RWPE2 (cell line): ENCODE measurements around the gene TSPO2.
A peak's percentile ranks its signal among the peaks of the same experiment; 100 is the strongest.

Source experiments
- ATAC-seq: fragments of 200-7000 bp; cut with Tn5 transposase; 3 replicates; pipeline ENCODE4 v1.9.1; 2021; ENCODE audit warnings: low read depth
- DNase-seq: peaks from one replicate; pipeline ENCODE4 v3.0.0-alpha.2; 2020; ENCODE audit warnings: low spot score
- H3K27ac ChIP-seq: fragments of 450-650 bp; 2 replicates; pipeline ENCODE4 v1.5.1; 2017; ENCODE audit warnings: mild to moderate bottlenecking; ENCODE audit not compliant: poor library complexity, severe bottlenecking
- H3K27me3 ChIP-seq: fragments of 250-450 bp; sonication (Bioruptor Pico); 2 replicates; pipeline ENCODE4 v1.5.1; 2021; ENCODE audit warnings: mild to moderate bottlenecking, moderate library complexity; ENCODE audit not compliant: insufficient read depth, poor library complexity, severe bottlenecking
- H3K36me3 ChIP-seq: fragments of 250-450 bp; sonication (Bioruptor Pico); 2 replicates; pipeline ENCODE4 v1.5.1; 2020; ENCODE audit warnings: low read depth, mild to moderate bottlenecking, moderate library complexity
- H3K4me1 ChIP-seq: fragments of 250-450 bp; sonication (Bioruptor Pico); 2 replicates; pipeline ENCODE4 v1.5.1; 2021; ENCODE audit warnings: mild to moderate bottlenecking, moderate library complexity; ENCODE audit not compliant: insufficient read depth, poor library complexity, severe bottlenecking
- H3K4me3 ChIP-seq: fragments of 250-450 bp; sonication (Bioruptor Pico); 2 replicates; pipeline ENCODE4 v1.5.1; 2021; ENCODE audit warnings: mild to moderate bottlenecking, moderate library complexity; ENCODE audit not compliant: severe bottlenecking
- H3K9me3 ChIP-seq: fragments of 250-450 bp; sonication (Bioruptor Pico); 2 replicates; pipeline ENCODE4 v1.5.1; 2021; ENCODE audit warnings: mild to moderate bottlenecking, moderate library complexity; ENCODE audit not compliant: severe bottlenecking
- TF ChIP-seq, protein P1 (sequence below): fragments of 450-650 bp; IDR thresholded peaks from one replicate; pipeline ENCODE4 v1.5.1; 2017; ENCODE audit warnings: mild to moderate bottlenecking, moderate library complexity; ENCODE audit not compliant: poor library complexity, severe bottlenecking

TSPO2 gene

GRCh38 chr6:41073968-41074691 is 31.9 kb downstream of the TSPO2 start:
- Histone ChIP-seq H3K36me3 (peaks cover 22% of the 10 kb centered on the region), H3K4me3 (peak overlapping the region; percentile 81), H3K27me3 (no peaks in the 10 kb centered on the region), H3K9me3 (no peaks in the 10 kb centered on the region), H3K4me1 (no peaks in the 10 kb centered on the region), H3K27ac (peak overlapping the region; percentile 94)
- no peak for DNase-seq
- ATAC-seq = no peak
- TF ChIP-seq, protein P1, sequence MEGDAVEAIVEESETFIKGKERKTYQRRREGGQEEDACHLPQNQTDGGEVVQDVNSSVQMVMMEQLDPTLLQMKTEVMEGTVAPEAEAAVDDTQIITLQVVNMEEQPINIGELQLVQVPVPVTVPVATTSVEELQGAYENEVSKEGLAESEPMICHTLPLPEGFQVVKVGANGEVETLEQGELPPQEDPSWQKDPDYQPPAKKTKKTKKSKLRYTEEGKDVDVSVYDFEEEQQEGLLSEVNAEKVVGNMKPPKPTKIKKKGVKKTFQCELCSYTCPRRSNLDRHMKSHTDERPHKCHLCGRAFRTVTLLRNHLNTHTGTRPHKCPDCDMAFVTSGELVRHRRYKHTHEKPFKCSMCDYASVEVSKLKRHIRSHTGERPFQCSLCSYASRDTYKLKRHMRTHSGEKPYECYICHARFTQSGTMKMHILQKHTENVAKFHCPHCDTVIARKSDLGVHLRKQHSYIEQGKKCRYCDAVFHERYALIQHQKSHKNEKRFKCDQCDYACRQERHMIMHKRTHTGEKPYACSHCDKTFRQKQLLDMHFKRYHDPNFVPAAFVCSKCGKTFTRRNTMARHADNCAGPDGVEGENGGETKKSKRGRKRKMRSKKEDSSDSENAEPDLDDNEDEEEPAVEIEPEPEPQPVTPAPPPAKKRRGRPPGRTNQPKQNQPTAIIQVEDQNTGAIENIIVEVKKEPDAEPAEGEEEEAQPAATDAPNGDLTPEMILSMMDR = no peak

DNA sequence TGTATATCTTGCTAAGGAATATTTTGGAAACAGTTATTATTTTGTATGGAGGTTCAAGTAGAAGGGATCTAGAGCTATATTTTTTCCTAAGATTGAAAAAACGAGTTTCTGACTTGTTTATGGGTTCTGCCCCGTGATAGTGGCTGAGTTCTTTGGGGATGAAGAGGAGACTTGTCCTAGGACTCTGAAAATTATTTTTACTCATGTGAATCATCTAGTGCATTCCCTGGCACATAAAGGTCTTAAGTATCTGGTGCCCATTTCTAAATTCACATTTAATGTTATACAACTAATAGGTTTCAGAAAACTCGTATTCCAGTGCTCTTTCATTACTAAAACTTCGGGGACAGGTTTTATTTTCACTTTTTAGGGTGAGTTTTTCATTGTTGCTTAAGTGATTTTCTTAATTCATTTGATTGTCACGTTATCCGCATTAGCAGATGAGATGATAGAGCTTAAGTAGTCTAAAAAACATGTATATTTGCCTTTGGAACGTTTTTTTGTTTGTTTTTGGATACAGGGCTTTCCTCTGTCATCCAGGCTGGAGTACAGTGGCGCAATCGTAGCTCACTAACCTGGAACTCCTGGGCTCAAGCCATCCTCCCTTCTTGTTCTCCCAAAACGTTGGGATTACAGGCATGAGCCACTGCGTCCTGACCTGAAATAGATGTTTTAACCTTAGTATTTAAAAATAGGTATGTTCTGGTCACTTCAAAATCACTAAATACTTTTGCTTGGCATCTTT is 32.6 kb downstream of the TSPO2 start:
- no peak for DNase-seq
- TF ChIP-seq, protein P1 = no peak
- H3K36me3 ChIP-seq = peaks cover 27% of the 10 kb centered on the region
- no peaks in the 10 kb centered on the region for H3K9me3 ChIP-seq
- H3K4me1 ChIP-seq = no peaks in the 10 kb centered on the region
- no peak for ATAC-seq
- H3K27me3 ChIP-seq = no peaks in the 10 kb centered on the region
- peak overlapping the region; percentile 81 for H3K4me3 ChIP-seq
- peak overlapping the region; percentile 94 for H3K27ac ChIP-seq

- peaks cover 30% of the 10 kb centered on the region for H3K36me3 ChIP-seq
- H3K27me3 ChIP-seq = no peaks in the 10 kb centered on the region
- no peaks in the 10 kb centered on the region for H3K4me1 ChIP-seq
- ATAC-seq (no peak), DNase-seq (no peak)
- H3K27ac ChIP-seq = no peak overlapping the region
- no peak overlapping the region for H3K4me3 ChIP-seq
- H3K9me3 ChIP-seq = no peaks in the 10 kb centered on the region
- TF ChIP-seq, protein P1 = no peak
These were observed 33.7 kb downstream of the TSPO2 start for GRCh38 chr6:41075651-41076626.

DNA sequence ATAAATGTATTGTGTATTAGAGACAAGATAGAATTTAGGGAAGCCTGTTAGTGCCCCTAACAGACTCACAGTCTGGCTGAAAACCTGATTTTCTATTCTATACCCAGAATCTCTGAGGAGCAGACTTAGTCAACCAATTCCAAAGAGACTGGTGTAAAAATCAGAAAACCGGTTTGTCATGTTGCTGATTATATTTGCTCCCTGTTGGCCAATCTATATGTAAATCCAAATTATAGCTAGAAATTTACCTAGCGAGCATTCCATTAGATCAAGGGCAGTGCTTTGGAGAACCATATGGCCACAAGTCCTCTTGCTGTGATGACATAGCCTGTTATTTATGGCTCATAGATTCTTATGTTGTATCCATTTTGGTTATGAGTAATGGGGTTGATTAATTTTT is 35.3 kb downstream of the TSPO2 start:
- DNase-seq (no peak), ATAC-seq (no peak)
- Histone ChIP-seq H3K27ac (no peak overlapping the region), H3K4me3 (no peak overlapping the region), H3K4me1 (no peaks in the 10 kb centered on the region), H3K27me3 (no peaks in the 10 kb centered on the region), H3K9me3 (no peaks in the 10 kb centered on the region), H3K36me3 (peaks cover 44% of the 10 kb centered on the region)
- TF ChIP-seq, protein P1 = no peak
